Measurements from ENCODE around the gene IER2. TPM values are rescaled to one million over a fixed set of nuclear protein-coding genes. Genes with fewer than 3 reads are reported as not detected.

Gene IER2
- total and polyA plus RNA-seq, 9 of the 15 experiments (the other 6 are each of a cell fraction or from before 2014, with no cell fraction given) = 4.5 to 205 (median 23.7) TPM

DNA sequence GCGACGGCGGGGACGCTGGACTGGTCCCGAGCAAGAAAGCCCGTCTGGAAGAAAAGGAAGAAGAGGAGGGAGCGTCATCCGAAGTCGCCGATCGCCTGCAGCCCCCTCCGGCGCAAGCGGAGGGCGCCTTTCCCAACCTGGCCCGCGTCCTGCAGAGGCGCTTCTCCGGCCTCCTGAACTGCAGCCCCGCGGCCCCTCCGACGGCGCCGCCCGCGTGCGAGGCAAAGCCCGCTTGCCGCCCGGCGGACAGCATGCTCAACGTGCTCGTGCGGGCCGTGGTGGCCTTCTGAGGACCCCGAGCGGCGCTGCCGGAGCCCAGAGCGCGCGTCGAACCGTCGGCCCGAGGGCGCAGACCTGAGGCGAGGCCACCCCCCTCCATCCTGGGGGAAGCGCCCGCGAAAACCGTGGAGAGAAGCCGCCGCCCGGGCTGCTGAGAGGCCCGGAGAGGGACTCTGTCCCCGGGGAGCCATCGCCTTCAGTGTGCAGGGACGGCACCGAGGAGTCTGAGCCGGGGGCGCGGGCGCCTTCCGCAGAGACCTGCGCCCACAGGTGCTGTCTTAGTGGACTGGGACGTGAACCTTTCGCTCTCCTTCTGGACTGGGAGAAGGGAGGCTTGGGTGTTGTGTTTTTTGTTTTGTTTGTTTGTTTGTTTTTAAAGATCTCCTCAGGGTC, 3.5 kb downstream of the IER2 start (continued):
- TF ChIP-seq POLR2AphosphoS2 (IDR thresholded peaks at IDR 0.05; ENCODE audit: low read length) (no peak), ZNF551 (CRISPR knock-in tag; IDR thresholded peaks at IDR 0.05) (no peak), ZNF445 (CRISPR knock-in tag; IDR thresholded peaks at IDR 0.05; ENCODE audit: low read depth) (no peak), BRD4 (IDR thresholded peaks at IDR 0.05) (no peak), BRCA1 (IDR thresholded peaks at IDR 0.05) (no peak), BRCA1 (CRISPR knock-in tag; IDR thresholded peaks at IDR 0.05) (no peak), FOXK2 (conservative IDR thresholded peaks at IDR 0.05 in 1 of 2, IDR thresholded peaks at IDR 0.05 in 1 of 2; ENCODE audit: low read depth in 2 of 2) (no peak), HMBOX1 (IDR thresholded peaks at IDR 0.05) (no peak), ZNF592 (IDR thresholded peaks at IDR 0.05) (no peak), POLR2A (conservative IDR thresholded peaks at IDR 0.05) (no peak), RBM15 (IDR thresholded peaks at IDR 0.05; ENCODE audit: insufficient read depth, low read length) (peak; percentile 97), TGIF2 (CRISPR knock-in tag; IDR thresholded peaks at IDR 0.05) (peak; percentile 50), CBX2 (IDR thresholded peaks at IDR 0.05; ENCODE audit: insufficient read depth, low read length, poor library complexity, severe bottlenecking) (no peak), POLR2G (IDR thresholded peaks at IDR 0.05; ENCODE audit: low read depth, low read length) (peak; percentile 73), ZNF77 (CRISPR knock-in tag; IDR thresholded peaks at IDR 0.05) (no peak), TCF7L2 (IDR thresholded peaks at IDR 0.05; ENCODE audit: low read depth, low read length) (no peak), FOSL1 (tag; conservative IDR thresholded peaks at IDR 0.05) (peak; percentile 10; the same call in 1 of the 2 replicates), KAT8 (IDR thresholded peaks at IDR 0.05; ENCODE audit: low read depth) (no peak)
- TF ChIP-seq, protein P1, sequence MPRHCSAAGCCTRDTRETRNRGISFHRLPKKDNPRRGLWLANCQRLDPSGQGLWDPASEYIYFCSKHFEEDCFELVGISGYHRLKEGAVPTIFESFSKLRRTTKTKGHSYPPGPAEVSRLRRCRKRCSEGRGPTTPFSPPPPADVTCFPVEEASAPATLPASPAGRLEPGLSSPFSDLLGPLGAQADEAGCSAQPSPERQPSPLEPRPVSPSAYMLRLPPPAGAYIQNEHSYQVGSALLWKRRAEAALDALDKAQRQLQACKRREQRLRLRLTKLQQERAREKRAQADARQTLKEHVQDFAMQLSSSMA (CRISPR knock-in tag; IDR thresholded peaks at IDR 0.05) = no peak
- TF ChIP-seq, protein P2, sequence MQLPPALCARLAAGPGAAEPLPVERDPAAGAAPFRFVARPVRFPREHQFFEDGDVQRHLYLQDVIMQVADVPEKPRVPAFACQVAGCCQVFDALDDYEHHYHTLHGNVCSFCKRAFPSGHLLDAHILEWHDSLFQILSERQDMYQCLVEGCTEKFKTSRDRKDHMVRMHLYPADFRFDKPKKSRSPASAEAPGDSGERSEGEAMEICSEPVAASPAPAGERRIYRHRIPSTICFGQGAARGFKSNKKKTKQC (CRISPR knock-in tag; IDR thresholded peaks at IDR 0.05) = peak; percentile 83; the same call in 1 of the 2 replicates
- TF ChIP-seq, protein P3, sequence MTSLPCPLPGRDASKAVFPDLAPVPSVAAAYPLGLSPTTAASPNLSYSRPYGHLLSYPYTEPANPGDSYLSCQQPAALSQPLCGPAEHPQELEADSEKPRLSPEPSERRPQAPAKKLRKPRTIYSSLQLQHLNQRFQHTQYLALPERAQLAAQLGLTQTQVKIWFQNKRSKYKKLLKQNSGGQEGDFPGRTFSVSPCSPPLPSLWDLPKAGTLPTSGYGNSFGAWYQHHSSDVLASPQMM (CRISPR knock-in tag; IDR thresholded peaks at IDR 0.05) = no peak
